Myocyte (in vitro differentiated cells): ENCODE data around the gene SMC6. TPM values are rescaled to one million over a fixed set of nuclear protein-coding genes. Genes with fewer than 3 reads are reported as not detected.

Experiments
- DNase-seq: peaks from one replicate; pipeline ENCODE4 v3.0.0-alpha.2; 2012; ENCODE audit warnings: low read depth
- total RNA-seq: library from RNA; depleted of rRNA; stranded (reverse); fragments of >200 nt; gene quantifications from 2 replicates; pipeline ENCODE4 v1.2.3, GENCODE V29; 2014

SMC6 gene
- total RNA-seq, 1 donor from 2014 or later = 32.6 TPM

GRCh38 chr2:17763641-17764333, 10.2 kb upstream of the SMC6 start:
- no peak for DNase-seq

- no peak for DNase-seq
Measured at GRCh38 chr2:17762451-17762850, 8.8 kb upstream of the SMC6 start.

- peak; percentile 22 for DNase-seq
Measured at GRCh38 chr2:17759805-17760204, 6.2 kb upstream of the SMC6 start.

- DNase-seq = no peak
Measured at GRCh38 chr2:17758118-17758517, 4.5 kb upstream of the SMC6 start.

GRCh38 chr2:17757321-17757720, 3.7 kb upstream of the SMC6 start:
- peak; percentile 60 for DNase-seq

GRCh38 chr2:17756668-17757067, 3.1 kb upstream of the SMC6 start:
- peak; percentile 47 for DNase-seq

GRCh38 chr2:17754773-17755425, 1.3 kb upstream of the SMC6 start:
- no peak for DNase-seq

GRCh38 chr2:17752892-17753802, 463 bp downstream of the SMC6 start:
- peak; percentile 49 for DNase-seq

GRCh38 chr2:17752246-17752645, 1.4 kb downstream of the SMC6 start:
- no peak for DNase-seq

GRCh38 chr2:17749753-17750438, 3.7 kb downstream of the SMC6 start:
- DNase-seq = no peak

GRCh38 chr2:17748745-17749144, 4.9 kb downstream of the SMC6 start:
- DNase-seq = no peak

GRCh38 chr2:17747684-17748452, 5.7 kb downstream of the SMC6 start:
- no peak for DNase-seq

- DNase-seq = peak; percentile 36
Measured at GRCh38 chr2:17740203-17740602, 13.4 kb downstream of the SMC6 start.

GRCh38 chr2:17736989-17737388, 16.6 kb downstream of the SMC6 start:
- no peak for DNase-seq

GRCh38 chr2:17735864-17736263, 17.7 kb downstream of the SMC6 start:
- DNase-seq = no peak

- DNase-seq = no peak
Measured at GRCh38 chr2:17733599-17733998, 20.0 kb downstream of the SMC6 start.

- DNase-seq = no peak
Measured at GRCh38 chr2:17729880-17730279, 23.7 kb downstream of the SMC6 start.

GRCh38 chr2:17728210-17728609, 25.4 kb downstream of the SMC6 start:
- DNase-seq = no peak

GRCh38 chr2:17719562-17720371, 33.8 kb downstream of the SMC6 start:
- peak; percentile 14 for DNase-seq

- no peak for DNase-seq
Measured at GRCh38 chr2:17718689-17719088, 34.9 kb downstream of the SMC6 start.
